ENCODE measurements around the gene CCDC85A.

The CCDC85A gene

GRCh38 chr2:56376699-56377665 is 193.2 kb downstream of the CCDC85A start:
- DNase-seq: no peak

- DNase-seq: no peak
Measured at GRCh38 chr2:56379066-56379465, 195.3 kb downstream of the CCDC85A start.

GRCh38 chr2:56380861-56381260 is 197.1 kb downstream of the CCDC85A start:
- no peak for DNase-seq

- no peak for DNase-seq
Measured at GRCh38 chr2:56382466-56382865, 198.7 kb downstream of the CCDC85A start.

GRCh38 chr2:56386657-56387056 is 202.9 kb downstream of the CCDC85A start:
- no peak for DNase-seq

GRCh38 chr2:56390644-56391043 is 206.9 kb downstream of the CCDC85A start:
- no peak for DNase-seq

- DNase-seq: no peak
Measured at GRCh38 chr2:56410140-56410539, 226.3 kb downstream of the CCDC85A start.

- no peak for DNase-seq
Measured at GRCh38 chr2:56416500-56417176, 232.8 kb downstream of the CCDC85A start.

Measured in CD4-positive, alpha-beta T cell treated with Interleukin-10 for 1 hour (primary cell).